HepG2 (cell line): Measurements from ENCODE around the gene PDGFD. TPM values are rescaled to one million over a fixed set of nuclear protein-coding genes. Genes with fewer than 3 reads are reported as not detected.

Experiments used
- AKAP8 ChIP-seq: sonication (generic); formaldehyde crosslinking; IDR thresholded peaks from 2 replicates; pipeline ENCODE4 v1.5.1; 2020; ENCODE audit warnings: mild to moderate bottlenecking, missing genetic modification reagents
- ATF6 ChIP-seq: sonication (generic); formaldehyde crosslinking; conservative IDR thresholded peaks from 2 replicates; pipeline ENCODE4 v1.4.0; 2020; ENCODE audit warnings: missing genetic modification reagents
- LCORL ChIP-seq, 2 experiments: fragments of 450-650 bp in 1 of 2; sonication (generic) in 1 of 2; formaldehyde crosslinking in 1 of 2; IDR thresholded peaks; 2 replicates each; pipeline versions ENCODE4 v1.5.0 to v1.6.1; 2017 to 2020; ENCODE audit warnings: antibody characterized with exemption in 1 of 2, missing genetic modification reagents in 1 of 2
- TARDBP ChIP-seq: sonication (generic); formaldehyde crosslinking; IDR thresholded peaks from 2 replicates; pipeline ENCODE4 v1.8.0; 2022; ENCODE audit warnings: mild to moderate bottlenecking, missing genetic modification reagents
- YY1 ChIP-seq: IDR thresholded peaks from 2 replicates; pipeline ENCODE4 v1.6.1; 2011; ENCODE audit warnings: low read length, low read depth, moderate library complexity, mild to moderate bottlenecking; ENCODE audit not compliant: insufficient read depth, insufficient replicate concordance
- ZBTB38 ChIP-seq: sonication (generic); formaldehyde crosslinking; IDR thresholded peaks from 2 replicates; pipeline ENCODE4 v1.5.1; 2020; ENCODE audit warnings: mild to moderate bottlenecking, missing genetic modification reagents
- ZNF296 ChIP-seq: sonication (generic); formaldehyde crosslinking; conservative IDR thresholded peaks from 2 replicates; pipeline ENCODE4 v1.5.0; 2020; ENCODE audit warnings: mild to moderate bottlenecking, missing genetic modification reagents
- ZNF44 ChIP-seq: sonication (generic); formaldehyde crosslinking; IDR thresholded peaks from 2 replicates; pipeline ENCODE4 v1.5.1; 2020; ENCODE audit warnings: mild to moderate bottlenecking, missing genetic modification reagents
- ZNF570 ChIP-seq: sonication (generic); formaldehyde crosslinking; IDR thresholded peaks from 2 replicates; pipeline ENCODE4 v1.4.0; 2020; ENCODE audit warnings: mild to moderate bottlenecking, missing genetic modification reagents, borderline replicate concordance
- ZNF704 ChIP-seq: sonication (generic); formaldehyde crosslinking; IDR thresholded peaks from 2 replicates; pipeline ENCODE4 v1.8.1; 2023; ENCODE audit warnings: mild to moderate bottlenecking, inconsistent platforms, moderate library complexity, missing genetic modification reagents, borderline replicate concordance
- polyA plus RNA-seq, 8 experiments: library from polyadenylated mRNA; depleted of rRNA in 3 of 8; stranded (reverse) in 7 of 8; unstranded in 1 of 8; fragments of >200 nt; fragmentation: Illumina TruSeq in 4 of 8; extraction: Trizol in 4 of 8; gene quantifications; 2 replicates each; pipeline versions ENCODE4 v1.2.1 to v1.2.3, GENCODE V29; 2011 to 2016; ENCODE audit warnings: low read depth in 4 of 8, missing spikeins in 1 of 8, mixed read lengths in 1 of 8; ENCODE audit not compliant: insufficient read depth in 1 of 8
- total RNA-seq, 5 experiments: library from RNA; depleted of rRNA; stranded (reverse); fragments of >200 nt; fragmentation: Illumina TruSeq; extraction: Trizol; gene quantifications; 2 replicates each; pipeline ENCODE4 v1.2.3, GENCODE V29; 2016; ENCODE audit warnings: low read depth in 1 of 5
- TF ChIP-seq, protein P1 (sequence below): sonication (generic); formaldehyde crosslinking; IDR thresholded peaks from one replicate; pipeline ENCODE4 v1.5.1; 2020; ENCODE audit warnings: mild to moderate bottlenecking, missing genetic modification reagents; ENCODE audit errors: not compliant biosample characterization
- TF ChIP-seq, protein P2 (sequence below): sonication (generic); formaldehyde crosslinking; conservative IDR thresholded peaks from 2 replicates; pipeline ENCODE4 v1.4.0; 2020; ENCODE audit warnings: mild to moderate bottlenecking, missing genetic modification reagents, moderate library complexity
- TF ChIP-seq, protein P3 (sequence below): sonication (generic); formaldehyde crosslinking; IDR thresholded peaks from 2 replicates; pipeline ENCODE4 v1.5.0; 2020; ENCODE audit warnings: mild to moderate bottlenecking, low read depth, missing genetic modification reagents, borderline replicate concordance

The PDGFD gene
- total and polyA plus RNA-seq, 2 of the 13 experiments (the other 11 are each of a cell fraction or from before 2014, with no cell fraction given), result 0.09 to 0.29 TPM

DNA sequence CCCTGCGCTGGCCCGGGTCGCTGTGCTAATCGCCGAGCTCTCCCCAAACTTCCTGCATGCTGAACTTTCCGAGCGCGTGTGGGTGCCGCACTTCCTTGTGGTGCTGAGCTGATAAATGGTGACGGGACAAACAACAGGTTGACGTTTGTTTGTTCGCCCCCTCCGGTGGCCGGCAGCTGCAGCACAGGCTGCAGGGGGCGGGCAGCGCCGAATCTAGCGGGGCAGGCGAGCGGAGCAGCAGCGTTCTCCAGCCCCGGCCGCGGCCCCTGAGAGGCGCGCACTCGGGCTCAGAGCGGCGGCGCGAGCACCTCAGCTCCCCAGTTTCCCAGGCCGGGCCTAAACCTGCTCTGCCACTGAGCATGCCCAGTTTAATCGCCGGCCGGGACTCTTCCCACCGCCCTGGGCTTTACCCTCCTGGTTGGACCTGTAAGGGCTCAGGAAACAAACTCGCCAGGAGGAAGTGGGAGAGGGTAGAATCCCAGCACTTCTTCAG, at the start of gene PDGFD (continued):
- TF ChIP-seq TARDBP (CRISPR knock-in tag) (no peak), YY1 (no peak), ZNF570 (CRISPR knock-in tag) (no peak), ZBTB38 (CRISPR knock-in tag) (peak; percentile 58; the same call in 1 of the 2 replicates), ATF6 (CRISPR knock-in tag) (no peak), ZNF296 (no peak), ZNF44 (CRISPR knock-in tag) (no peak), LCORL (IDR thresholded peaks at IDR 0.05) (no peak), LCORL (CRISPR knock-in tag; IDR thresholded peaks at IDR 0.05) (peak; percentile 71), AKAP8 (no peak), ZNF704 (CRISPR knock-in tag) (no peak)
- TF ChIP-seq, protein P1, sequence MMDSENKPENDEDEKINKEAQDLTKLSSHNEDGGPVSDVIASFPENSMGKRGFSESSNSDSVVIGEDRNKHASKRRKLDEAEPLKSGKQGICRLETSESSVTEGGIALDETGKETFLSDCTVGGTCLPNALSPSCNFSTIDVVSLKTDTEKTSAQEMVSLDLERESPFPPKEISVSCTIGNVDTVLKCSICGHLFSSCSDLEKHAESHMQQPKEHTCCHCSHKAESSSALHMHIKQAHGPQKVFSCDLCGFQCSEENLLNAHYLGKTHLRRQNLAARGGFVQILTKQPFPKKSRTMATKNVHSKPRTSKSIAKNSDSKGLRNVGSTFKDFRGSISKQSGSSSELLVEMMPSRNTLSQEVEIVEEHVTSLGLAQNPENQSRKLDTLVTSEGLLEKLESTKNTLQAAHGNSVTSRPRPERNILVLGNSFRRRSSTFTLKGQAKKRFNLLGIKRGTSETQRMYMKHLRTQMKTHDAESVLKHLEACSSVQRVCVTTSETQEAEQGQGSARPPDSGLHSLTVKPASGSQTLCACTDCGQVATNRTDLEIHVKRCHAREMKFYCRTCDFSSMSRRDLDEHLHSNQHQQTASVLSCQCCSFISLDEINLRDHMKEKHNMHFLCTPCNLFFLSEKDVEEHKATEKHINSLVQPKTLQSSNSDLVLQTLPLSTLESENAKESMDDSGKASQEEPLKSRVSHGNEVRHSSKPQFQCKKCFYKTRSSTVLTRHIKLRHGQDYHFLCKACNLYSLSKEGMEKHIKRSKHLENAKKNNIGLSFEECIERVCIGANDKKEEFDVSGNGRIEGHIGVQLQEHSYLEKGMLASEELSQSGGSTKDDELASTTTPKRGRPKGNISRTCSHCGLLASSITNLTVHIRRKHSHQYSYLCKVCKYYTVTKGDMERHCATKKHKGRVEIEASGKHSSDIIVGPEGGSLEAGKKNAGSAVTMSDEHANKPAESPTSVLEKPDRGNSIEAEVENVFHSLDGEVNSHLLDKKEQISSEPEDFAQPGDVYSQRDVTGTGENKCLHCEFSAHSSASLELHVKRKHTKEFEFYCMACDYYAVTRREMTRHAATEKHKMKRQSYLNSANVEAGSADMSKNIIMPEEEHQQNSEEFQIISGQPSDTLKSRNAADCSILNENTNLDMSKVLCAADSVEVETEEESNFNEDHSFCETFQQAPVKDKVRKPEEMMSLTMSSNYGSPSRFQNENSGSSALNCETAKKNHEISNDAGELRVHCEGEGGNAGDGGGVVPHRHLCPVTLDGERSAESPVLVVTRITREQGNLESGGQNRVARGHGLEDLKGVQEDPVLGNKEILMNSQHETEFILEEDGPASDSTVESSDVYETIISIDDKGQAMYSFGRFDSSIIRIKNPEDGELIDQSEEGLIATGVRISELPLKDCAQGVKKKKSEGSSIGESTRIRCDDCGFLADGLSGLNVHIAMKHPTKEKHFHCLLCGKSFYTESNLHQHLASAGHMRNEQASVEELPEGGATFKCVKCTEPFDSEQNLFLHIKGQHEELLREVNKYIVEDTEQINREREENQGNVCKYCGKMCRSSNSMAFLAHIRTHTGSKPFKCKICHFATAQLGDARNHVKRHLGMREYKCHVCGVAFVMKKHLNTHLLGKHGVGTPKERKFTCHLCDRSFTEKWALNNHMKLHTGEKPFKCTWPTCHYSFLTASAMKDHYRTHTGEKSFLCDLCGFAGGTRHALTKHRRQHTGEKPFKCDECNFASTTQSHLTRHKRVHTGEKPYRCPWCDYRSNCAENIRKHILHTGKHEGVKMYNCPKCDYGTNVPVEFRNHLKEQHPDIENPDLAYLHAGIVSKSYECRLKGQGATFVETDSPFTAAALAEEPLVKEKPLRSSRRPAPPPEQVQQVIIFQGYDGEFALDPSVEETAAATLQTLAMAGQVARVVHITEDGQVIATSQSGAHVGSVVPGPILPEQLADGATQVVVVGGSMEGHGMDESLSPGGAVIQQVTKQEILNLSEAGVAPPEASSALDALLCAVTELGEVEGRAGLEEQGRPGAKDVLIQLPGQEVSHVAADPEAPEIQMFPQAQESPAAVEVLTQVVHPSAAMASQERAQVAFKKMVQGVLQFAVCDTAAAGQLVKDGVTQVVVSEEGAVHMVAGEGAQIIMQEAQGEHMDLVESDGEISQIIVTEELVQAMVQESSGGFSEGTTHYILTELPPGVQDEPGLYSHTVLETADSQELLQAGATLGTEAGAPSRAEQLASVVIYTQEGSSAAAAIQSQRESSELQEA, result no peak
- TF ChIP-seq, protein P2, sequence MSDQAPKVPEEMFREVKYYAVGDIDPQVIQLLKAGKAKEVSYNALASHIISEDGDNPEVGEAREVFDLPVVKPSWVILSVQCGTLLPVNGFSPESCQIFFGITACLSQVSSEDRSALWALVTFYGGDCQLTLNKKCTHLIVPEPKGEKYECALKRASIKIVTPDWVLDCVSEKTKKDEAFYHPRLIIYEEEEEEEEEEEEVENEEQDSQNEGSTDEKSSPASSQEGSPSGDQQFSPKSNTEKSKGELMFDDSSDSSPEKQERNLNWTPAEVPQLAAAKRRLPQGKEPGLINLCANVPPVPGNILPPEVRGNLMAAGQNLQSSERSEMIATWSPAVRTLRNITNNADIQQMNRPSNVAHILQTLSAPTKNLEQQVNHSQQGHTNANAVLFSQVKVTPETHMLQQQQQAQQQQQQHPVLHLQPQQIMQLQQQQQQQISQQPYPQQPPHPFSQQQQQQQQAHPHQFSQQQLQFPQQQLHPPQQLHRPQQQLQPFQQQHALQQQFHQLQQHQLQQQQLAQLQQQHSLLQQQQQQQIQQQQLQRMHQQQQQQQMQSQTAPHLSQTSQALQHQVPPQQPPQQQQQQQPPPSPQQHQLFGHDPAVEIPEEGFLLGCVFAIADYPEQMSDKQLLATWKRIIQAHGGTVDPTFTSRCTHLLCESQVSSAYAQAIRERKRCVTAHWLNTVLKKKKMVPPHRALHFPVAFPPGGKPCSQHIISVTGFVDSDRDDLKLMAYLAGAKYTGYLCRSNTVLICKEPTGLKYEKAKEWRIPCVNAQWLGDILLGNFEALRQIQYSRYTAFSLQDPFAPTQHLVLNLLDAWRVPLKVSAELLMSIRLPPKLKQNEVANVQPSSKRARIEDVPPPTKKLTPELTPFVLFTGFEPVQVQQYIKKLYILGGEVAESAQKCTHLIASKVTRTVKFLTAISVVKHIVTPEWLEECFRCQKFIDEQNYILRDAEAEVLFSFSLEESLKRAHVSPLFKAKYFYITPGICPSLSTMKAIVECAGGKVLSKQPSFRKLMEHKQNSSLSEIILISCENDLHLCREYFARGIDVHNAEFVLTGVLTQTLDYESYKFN (CRISPR knock-in tag), result no peak
- TF ChIP-seq, protein P3, sequence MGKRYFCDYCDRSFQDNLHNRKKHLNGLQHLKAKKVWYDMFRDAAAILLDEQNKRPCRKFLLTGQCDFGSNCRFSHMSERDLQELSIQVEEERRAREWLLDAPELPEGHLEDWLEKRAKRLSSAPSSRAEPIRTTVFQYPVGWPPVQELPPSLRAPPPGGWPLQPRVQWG, result no peak
